MM.1S (cell line): ENCODE data around the gene MEMO1.
"Not testable (repeated sequence)": the region's sequence is repeated elsewhere in the genome, so short reads cannot be mapped to it uniquely, and the experiment has no call there.

Source experiments
- CTCF ChIP-seq: fragments of 300-600 bp; sonication (generic); IDR thresholded peaks from 2 replicates; pipeline ENCODE4 v1.5.1; 2016; ENCODE audit warnings: antibody characterized with exemption, low read length, mixed read lengths
- EZH2phosphoT487 ChIP-seq: fragments of 300-600 bp; sonication (generic); IDR thresholded peaks from 2 replicates; pipeline ENCODE4 v1.6.1; 2018; ENCODE audit warnings: antibody characterized with exemption, low read length

DNA sequence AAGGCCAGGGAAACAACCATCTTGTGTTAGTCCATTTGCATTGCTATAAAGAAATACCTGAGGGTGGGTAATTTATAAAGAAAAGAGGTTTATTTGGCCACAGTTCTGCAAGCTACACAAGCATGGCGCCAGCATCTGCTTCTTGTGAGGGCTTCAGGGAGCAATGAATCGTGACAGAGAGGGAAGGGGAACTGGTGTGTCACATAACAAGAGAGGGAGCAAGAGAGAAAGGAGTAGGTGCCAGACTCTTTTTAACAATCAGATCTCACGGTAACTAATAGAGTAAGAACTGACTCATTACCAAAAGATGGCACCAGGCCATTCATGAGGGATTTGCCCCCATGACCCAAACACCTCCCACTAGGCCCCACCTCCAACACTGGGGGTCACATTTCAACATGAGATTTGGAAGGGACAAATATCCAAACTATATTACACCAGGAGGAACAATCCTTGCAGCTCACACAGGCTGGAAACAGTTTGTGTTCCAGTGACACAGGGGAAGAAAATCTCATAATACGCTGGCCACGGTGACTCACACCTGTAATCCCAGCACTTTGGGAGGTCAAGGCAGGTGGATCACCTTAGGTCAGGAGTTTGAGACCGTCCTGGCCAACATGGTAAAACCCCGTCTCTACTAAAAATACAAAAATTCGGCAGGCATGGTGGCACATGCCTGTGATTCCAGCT is 23.5 kb upstream of the MEMO1 start:
- TF ChIP-seq CTCF, EZH2phosphoT487: not testable (repeated sequence)
